ENCODE measurements around the gene LRRC71. TPM values are rescaled to one million over a fixed set of nuclear protein-coding genes. Genes with fewer than 3 reads are reported as not detected.

LRRC71 gene
- total RNA-seq = 10 to 100 TPM in 1 of 6 donors, 1 to 10 TPM in 4, under 1 TPM in 1; 0.49 to 13.9 (median 6.3) TPM

- no peak within 1 kb of the TSS for H3K27ac ChIP-seq
- peaks cover 0 to 19% (median under 1%) of the 10 kb centered on the region in 4 donors for H3K36me3 ChIP-seq
- H3K4me1 ChIP-seq = peaks cover 11 to 24% (median 22%) of the 10 kb centered on the region in 4 donors
- peak; percentile 89 to 92 for ATAC-seq (ENCODE audit: low FRiP score in 2 of 2)
- H3K9me3 ChIP-seq = no peaks in the 10 kb centered on the region
- H3K27me3 ChIP-seq = peaks cover 0 to 52% (median 24%) of the 10 kb centered on the region in 4 donors
- DNase-seq = peak; percentile 71 to 97
- WGBS, 2 donors = 11 to 14% methylated on average over 27 to 52 of the region's 71 CpGs
- peak within 1 kb of the TSS in 2 of 4 donors; percentile 0 to 33 for H3K4me3 ChIP-seq
- TF ChIP-seq CTCF (IDR thresholded peaks at IDR 0.05) (peak; percentile 84 to 97 (median 93)), POLR2AphosphoS5 (IDR thresholded peaks at IDR 0.05) (peak in 1 of 2 donors; percentile 35), POLR2A (IDR thresholded peaks at IDR 0.05) (peak in 1 of 4 donors; percentile 17), EP300 (IDR thresholded peaks at IDR 0.05) (no peak)
Observed at GRCh38 chr1:156920233-156921052, at the start of gene LRRC71. TSS of gene LRRC71 (plus strand) at chr1:156920632. CDS start at chr1:156920804, 172 bp downstream.

- no peak for DNase-seq
Observed at GRCh38 chr1:156873659-156874058, 46.8 kb upstream of the LRRC71 start.

GRCh38 chr1:156874142-156874541, 46.3 kb upstream of the LRRC71 start:
- H3K27ac ChIP-seq = no peak overlapping the region
- WGBS, 2 donors = 95 to 96% methylated on average over 3 to 5 of the region's 5 CpGs
- no peaks in the 10 kb centered on the region for H3K9me3 ChIP-seq
- H3K4me3 ChIP-seq = no peak overlapping the region
- TF ChIP-seq EP300 (IDR thresholded peaks at IDR 0.05) = no peak
- TF ChIP-seq POLR2A (IDR thresholded peaks at IDR 0.05) = no peak
- TF ChIP-seq CTCF (IDR thresholded peaks at IDR 0.05) = no peak
- TF ChIP-seq POLR2AphosphoS5 (IDR thresholded peaks at IDR 0.05) = no peak
- no peaks in the 10 kb centered on the region for H3K27me3 ChIP-seq
- no peaks in the 10 kb centered on the region for H3K4me1 ChIP-seq
- DNase-seq (no peak), ATAC-seq (ENCODE audit: low FRiP score in 2 of 2) (no peak)
- no peaks in the 10 kb centered on the region for H3K36me3 ChIP-seq

More at GRCh38 chr1:156873659-156874058, 46.8 kb upstream of the LRRC71 start:
- TF ChIP-seq CTCF (IDR thresholded peaks at IDR 0.05) = no peak
- TF ChIP-seq POLR2AphosphoS5 (IDR thresholded peaks at IDR 0.05) = no peak
- no peak for TF ChIP-seq EP300 (IDR thresholded peaks at IDR 0.05)
- TF ChIP-seq POLR2A (IDR thresholded peaks at IDR 0.05) = no peak
- Histone ChIP-seq H3K9me3 (no peaks in the 10 kb centered on the region), H3K4me3 (no peak overlapping the region), H3K36me3 (no peaks in the 10 kb centered on the region), H3K27ac (no peak overlapping the region), H3K4me1 (no peaks in the 10 kb centered on the region), H3K27me3 (no peaks in the 10 kb centered on the region)
- 89 to 100% methylated on average over 13 to 18 of the region's 18 CpGs for WGBS, 2 donors
- ATAC-seq (ENCODE audit: low FRiP score in 2 of 2) = no peak

- TF ChIP-seq POLR2AphosphoS5 (IDR thresholded peaks at IDR 0.05) (no peak), POLR2A (IDR thresholded peaks at IDR 0.05) (no peak), CTCF (IDR thresholded peaks at IDR 0.05) (no peak), EP300 (IDR thresholded peaks at IDR 0.05) (no peak)
- no peak for DNase-seq
- H3K4me3 ChIP-seq = no peak overlapping the region
Observed at GRCh38 chr1:156874572-156875340, 45.7 kb upstream of the LRRC71 start.

More at GRCh38 chr1:156874572-156875340, 45.7 kb upstream of the LRRC71 start:
- Histone ChIP-seq H3K36me3 (no peaks in the 10 kb centered on the region), H3K9me3 (no peaks in the 10 kb centered on the region), H3K27me3 (no peaks in the 10 kb centered on the region), H3K4me1 (no peaks in the 10 kb centered on the region), H3K27ac (no peak overlapping the region)
- 85% methylated on average over 11 to 16 of the region's 16 CpGs for WGBS, 2 donors
- ATAC-seq (ENCODE audit: low FRiP score in 2 of 2) = no peak
